ENCODE results near the gene HNRNPA3. TPM values are rescaled to one million over a fixed set of nuclear protein-coding genes. Genes with fewer than 3 reads are reported as not detected.
"Not testable (repeated sequence)": the region's sequence is repeated elsewhere in the genome, so short reads cannot be mapped to it uniquely, and the experiment has no call there.

Gene HNRNPA3
- total RNA-seq, 1 experiment from 2014 or later, result 290 TPM

DNA sequence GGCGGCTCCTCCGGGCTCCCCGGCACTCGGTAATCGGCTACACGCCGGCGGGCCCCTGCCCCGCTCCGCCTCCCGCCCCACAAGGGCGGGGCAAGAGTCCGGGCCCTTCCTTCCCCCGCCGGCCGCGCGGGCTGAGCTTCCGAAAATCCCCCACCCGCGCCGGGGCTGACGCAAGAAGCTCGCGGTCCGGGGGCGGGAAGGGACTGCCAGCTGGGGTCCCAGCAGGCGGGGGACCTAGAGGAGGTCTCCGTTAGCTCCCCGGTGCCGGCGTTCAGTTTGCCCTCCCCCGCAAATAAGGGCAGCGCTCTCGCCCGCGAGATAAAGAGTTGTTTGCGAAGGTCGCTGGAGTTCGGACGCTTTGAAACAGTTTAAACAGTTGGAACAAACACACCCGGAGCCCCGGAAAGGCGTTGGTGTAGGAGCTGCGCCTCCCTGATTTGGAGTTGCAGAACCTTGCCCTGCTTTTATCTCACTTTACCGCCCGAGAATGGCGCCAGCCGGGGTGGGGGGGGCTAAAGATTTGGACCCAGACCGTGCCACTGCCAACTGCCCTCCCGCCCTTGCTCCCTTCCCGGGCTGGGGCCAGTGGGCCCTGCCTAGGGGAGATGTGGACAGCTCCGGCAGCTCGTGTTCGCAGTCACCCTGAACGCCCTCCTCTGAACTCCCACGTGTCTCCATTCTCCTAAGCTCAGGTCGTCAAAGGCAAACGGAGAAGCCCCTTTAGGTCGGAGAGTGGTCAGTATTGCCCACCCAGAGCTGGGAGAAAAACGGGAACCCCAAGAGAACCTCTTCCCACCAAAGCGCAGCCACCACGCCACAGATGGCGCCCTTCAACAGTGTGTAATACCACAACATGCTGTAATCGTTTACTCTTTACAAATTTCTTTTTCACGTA, 52.3 kb downstream of the HNRNPA3 start, which contains the start of gene NFE2L2:
Gene NFE2L2, minus strand, starts transcription at position 35 of the 895 bp plus-strand sequence. CDS start 151 bp downstream, outside the sequence.
- H3K4me2 ChIP-seq, result peak within 1 kb of the TSS; percentile 94
- H3K4me1 ChIP-seq (replicated peaks; ENCODE audit: insufficient read depth), result peaks cover 48% of the 10 kb centered on the region
- POLR2A ChIA-PET (ENCODE audit: unreplicated experiment), result interaction anchor here (0.5 to 1.0 kb wide), 22 partner anchors 8 to 1272 kb away, joined by 3 to 30 read pairs (median 3); partner anchors contain the start of genes PJVK and PRKRA
- TF ChIP-seq EZH2 (IDR thresholded peaks at IDR 0.05; ENCODE audit: low read depth), result no peak
- TF ChIP-seq, protein P1, sequence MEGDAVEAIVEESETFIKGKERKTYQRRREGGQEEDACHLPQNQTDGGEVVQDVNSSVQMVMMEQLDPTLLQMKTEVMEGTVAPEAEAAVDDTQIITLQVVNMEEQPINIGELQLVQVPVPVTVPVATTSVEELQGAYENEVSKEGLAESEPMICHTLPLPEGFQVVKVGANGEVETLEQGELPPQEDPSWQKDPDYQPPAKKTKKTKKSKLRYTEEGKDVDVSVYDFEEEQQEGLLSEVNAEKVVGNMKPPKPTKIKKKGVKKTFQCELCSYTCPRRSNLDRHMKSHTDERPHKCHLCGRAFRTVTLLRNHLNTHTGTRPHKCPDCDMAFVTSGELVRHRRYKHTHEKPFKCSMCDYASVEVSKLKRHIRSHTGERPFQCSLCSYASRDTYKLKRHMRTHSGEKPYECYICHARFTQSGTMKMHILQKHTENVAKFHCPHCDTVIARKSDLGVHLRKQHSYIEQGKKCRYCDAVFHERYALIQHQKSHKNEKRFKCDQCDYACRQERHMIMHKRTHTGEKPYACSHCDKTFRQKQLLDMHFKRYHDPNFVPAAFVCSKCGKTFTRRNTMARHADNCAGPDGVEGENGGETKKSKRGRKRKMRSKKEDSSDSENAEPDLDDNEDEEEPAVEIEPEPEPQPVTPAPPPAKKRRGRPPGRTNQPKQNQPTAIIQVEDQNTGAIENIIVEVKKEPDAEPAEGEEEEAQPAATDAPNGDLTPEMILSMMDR (conservative IDR thresholded peaks at IDR 0.05), result peak; percentile 44; the same call in 1 of the 2 replicates
- no peaks in the 10 kb centered on the region for H3K27me3 ChIP-seq (ENCODE audit: insufficient read depth, low read depth)
- peak within 1 kb of the TSS; percentile 97 for H3K27ac ChIP-seq
- peaks cover 33% of the 10 kb centered on the region for H4K20me1 ChIP-seq (ENCODE audit: insufficient read depth)
- peak; percentile 73 to 95 for DNase-seq
- BruUV-seq (replicated peaks), result TSS peak; percentile 93
- H3F3A ChIP-seq (ENCODE audit: insufficient read depth, low read depth), result peaks cover 41% of the 10 kb centered on the region
- intact Hi-C loops (cut with micrococcal nuclease; ENCODE audit: unreplicated experiment), result loop anchor here (5.0 to 10.0 kb wide), 5 partner anchors 38 to 683 kb away; a partner anchor contains a TSS
- H2AFZ ChIP-seq, result peak within 1 kb of the TSS; percentile 84
- H3K79me2 ChIP-seq (ENCODE audit: low read depth), result peaks cover 44% of the 10 kb centered on the region
- H3K9me3 ChIP-seq (ENCODE audit: insufficient read depth, low read depth), result no peaks in the 10 kb centered on the region
- H3K36me3 ChIP-seq (ENCODE audit: low read depth), result peaks cover 15% of the 10 kb centered on the region
- H3K4me3 ChIP-seq, result peak within 1 kb of the TSS; percentile 90
- CTCF ChIA-PET, result interaction anchor here (0.6 to 3.0 kb wide), 6 partner anchors 23 to 117 kb away, joined by 3 to 35 read pairs (median 4); no protein-coding TSS in a partner anchor
- no peaks in the 10 kb centered on the region for H3K9me2 ChIP-seq (ENCODE audit: insufficient read depth)

DNA sequence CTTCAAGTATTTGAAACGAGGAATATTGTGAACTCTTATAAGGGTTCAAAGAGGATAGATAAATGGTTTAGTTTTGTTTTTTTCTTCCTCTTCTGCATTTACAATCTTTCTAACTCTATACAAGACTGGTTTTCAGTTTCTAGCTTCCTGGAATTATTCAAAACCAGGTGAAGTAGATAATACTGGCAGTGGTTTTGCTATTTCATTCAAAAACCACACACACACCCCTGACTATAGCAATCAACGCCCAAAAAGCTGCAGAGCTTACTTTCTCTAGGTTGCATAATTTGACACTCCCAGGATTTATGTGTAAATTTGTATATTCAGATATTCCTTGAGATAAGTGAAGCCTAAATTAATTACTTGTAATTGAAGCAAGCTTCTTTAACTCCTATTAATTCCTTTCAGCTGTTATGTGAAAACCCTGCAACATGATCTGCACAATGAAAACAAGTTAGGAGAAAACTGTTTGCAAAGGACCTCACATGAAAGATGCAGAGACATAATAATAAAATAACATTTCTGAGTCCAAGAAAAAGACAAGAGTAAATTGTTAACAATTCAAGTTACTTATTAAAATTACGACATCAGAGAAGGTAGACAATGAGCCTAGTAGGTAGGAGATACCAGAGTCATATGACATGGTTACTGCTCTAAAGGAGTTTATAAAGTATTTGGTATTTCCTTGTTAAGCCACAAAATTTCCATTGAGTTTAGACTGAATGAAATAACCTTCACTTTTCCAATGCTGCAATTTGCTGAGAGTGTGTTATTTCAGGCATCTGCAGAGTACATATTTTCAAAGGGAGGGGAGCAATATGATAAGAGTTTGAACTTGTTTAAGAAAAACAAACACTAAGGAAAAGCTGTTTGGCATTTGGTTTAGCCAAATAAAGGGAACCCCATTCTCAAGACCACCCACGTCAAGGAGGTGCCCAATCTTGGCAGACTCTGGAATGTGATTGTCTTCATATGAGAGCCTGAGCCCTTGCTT, 53.5 kb downstream of the HNRNPA3 start:
- peak; percentile 65 to 87 for DNase-seq
- H3K4me2 ChIP-seq, result peak overlapping the region; percentile 94
- intact Hi-C loops (cut with micrococcal nuclease; ENCODE audit: unreplicated experiment), result loop anchor here (10.0 kb wide), 1 partner anchor 459 kb away; no protein-coding TSS in a partner anchor
- peaks cover 37% of the 10 kb centered on the region for H3K4me1 ChIP-seq (replicated peaks; ENCODE audit: insufficient read depth)
- no peaks in the 10 kb centered on the region for H3K27me3 ChIP-seq (ENCODE audit: insufficient read depth, low read depth)
- BruUV-seq (replicated peaks), result no TSS peak
- H3K9me2 ChIP-seq (ENCODE audit: insufficient read depth), result no peaks in the 10 kb centered on the region
- H3K4me3 ChIP-seq, result peak overlapping the region; percentile 90
- H2AFZ ChIP-seq, result peak overlapping the region; percentile 84
- H3K27ac ChIP-seq, result peak overlapping the region; percentile 97
- POLR2A ChIA-PET (ENCODE audit: unreplicated experiment), result interaction anchor here (0.6 to 1.0 kb wide), 8 partner anchors 16 to 997 kb away, joined by 3 to 12 read pairs (median 4); partner anchors contain the start of gene MTX2
- CTCF ChIA-PET, result interaction anchor here (0.6 to 1.5 kb wide), 7 partner anchors 10 to 118 kb away, joined by 3 to 7 read pairs (median 3); no protein-coding TSS in a partner anchor
- peaks cover 13% of the 10 kb centered on the region for H3K36me3 ChIP-seq (ENCODE audit: low read depth)
- H3K79me2 ChIP-seq (ENCODE audit: low read depth), result peaks cover 32% of the 10 kb centered on the region
- H3K9me3 ChIP-seq (ENCODE audit: insufficient read depth, low read depth), result no peaks in the 10 kb centered on the region
- H4K20me1 ChIP-seq (ENCODE audit: insufficient read depth), result peaks cover 21% of the 10 kb centered on the region
- TF ChIP-seq EZH2 (IDR thresholded peaks at IDR 0.05; ENCODE audit: low read depth), result no peak
- TF ChIP-seq, protein P1 (conservative IDR thresholded peaks at IDR 0.05), result no peak
- peaks cover 41% of the 10 kb centered on the region for H3F3A ChIP-seq (ENCODE audit: insufficient read depth, low read depth)

DNA sequence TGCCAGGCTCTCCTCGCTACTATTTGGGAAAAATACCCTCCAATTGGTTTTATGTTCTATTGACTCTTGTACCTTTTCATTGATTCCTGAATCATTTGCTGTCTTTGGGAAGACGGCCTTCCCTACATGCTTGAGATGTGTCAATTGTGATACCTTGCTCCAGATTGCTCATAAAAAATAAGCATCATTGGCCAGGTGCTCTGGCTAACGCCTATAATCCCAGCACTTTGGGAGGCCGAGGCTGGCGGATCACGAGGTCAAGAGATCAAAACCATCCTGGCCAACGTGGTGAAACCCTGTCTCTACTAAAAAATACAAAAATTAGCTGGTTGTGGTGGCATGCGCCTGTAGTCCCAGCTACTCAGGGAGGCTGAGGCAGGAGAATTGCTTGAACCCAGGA, 54.4 kb downstream of the HNRNPA3 start:
- H3K9me2 ChIP-seq (ENCODE audit: insufficient read depth); DNase-seq; H3K27me3 ChIP-seq (ENCODE audit: insufficient read depth, low read depth); H3K4me3 ChIP-seq; H3K9me3 ChIP-seq (ENCODE audit: insufficient read depth, low read depth); BruUV-seq (replicated peaks): not testable (repeated sequence)
- H3K4me1 ChIP-seq (replicated peaks; ENCODE audit: insufficient read depth), result peaks cover 28% of the 10 kb centered on the region
- H3K27ac ChIP-seq, result peak overlapping the region; percentile 97
- POLR2A ChIA-PET (ENCODE audit: unreplicated experiment), result interaction anchor here (0.6 to 0.7 kb wide), 5 partner anchors 41 to 998 kb away, joined by 3 to 11 read pairs (median 4); partner anchors contain the start of gene MTX2
- H4K20me1 ChIP-seq (ENCODE audit: insufficient read depth), result peaks cover 13% of the 10 kb centered on the region
- intact Hi-C loops (cut with micrococcal nuclease; ENCODE audit: unreplicated experiment), result loop anchor here (10.0 kb wide), 1 partner anchor 458 kb away; no protein-coding TSS in a partner anchor
- peaks cover 37% of the 10 kb centered on the region for H3F3A ChIP-seq (ENCODE audit: insufficient read depth, low read depth)
- 0 out of 2 replicates have a peak overlapping the region, but pooled peaks have one; percentile 84 for H2AFZ ChIP-seq
- H3K36me3 ChIP-seq (ENCODE audit: low read depth), result peaks cover 10% of the 10 kb centered on the region
- H3K79me2 ChIP-seq (ENCODE audit: low read depth), result peaks cover 24% of the 10 kb centered on the region
- peak overlapping the region; percentile 94 for H3K4me2 ChIP-seq
- CTCF ChIA-PET, result interaction anchor here (1.2 to 1.5 kb wide), 2 partner anchors 30 to 102 kb away, joined by 3 to 7 read pairs; no protein-coding TSS in a partner anchor

Measured in PC-9 (cell line).